OCI-LY3 (cell line): Measurements from ENCODE around the gene EFL1.

Experiments used
- CTCF ChIP-seq: fragments of 200-600, 300-600 bp; sonication (generic); IDR thresholded peaks from 2 replicates; pipeline ENCODE4 v1.5.1; 2014; ENCODE audit warnings: antibody characterized with exemption, low read length, low read depth
- EZH2phosphoT487 ChIP-seq: fragments of 200-600 bp; shearing (Covaris generic); IDR thresholded peaks from 2 replicates; pipeline ENCODE4 v1.6.1; 2018; ENCODE audit warnings: antibody characterized with exemption, mixed run types, low read depth

GRCh38 chr15:82146576-82146975, 116.0 kb downstream of the EFL1 start:
- TF ChIP-seq CTCF (no peak), EZH2phosphoT487 (no peak)
